ENCODE data around the gene CTRL. TPM values are rescaled to one million over a fixed set of nuclear protein-coding genes. Genes with fewer than 3 reads are reported as not detected.

The CTRL gene
- total and polyA plus RNA-seq, 4 donors, result 1.0 to 2.5 (median 2.0) TPM; not detected in 1

DNA sequence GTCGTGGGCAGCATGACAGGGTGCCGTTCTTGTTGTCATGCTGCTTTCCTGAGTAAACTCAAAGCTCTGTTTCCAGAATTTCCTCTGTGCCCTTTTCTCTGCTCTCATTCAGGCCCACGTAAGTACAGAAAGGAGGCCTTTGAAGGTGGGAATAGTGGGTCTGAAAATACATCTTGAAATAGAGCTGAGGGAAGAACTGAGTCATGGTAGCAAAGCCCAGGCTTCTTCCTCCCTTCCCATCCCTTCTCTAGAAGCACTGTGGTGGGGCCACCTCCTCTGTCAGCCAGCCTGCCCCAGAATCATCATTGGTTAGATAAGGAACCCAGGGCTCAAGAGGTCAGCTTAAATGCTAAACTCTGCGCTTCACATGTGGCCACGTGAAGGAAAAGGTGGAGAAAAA is 9.4 kb downstream of the CTRL start:
- Histone ChIP-seq H3K9ac (ENCODE audit: insufficient read depth in 1 of 2, low read length in 2 of 2) (no peak overlapping the region), H3K27ac (ENCODE audit: low read depth in 1 of 2, low read length in 1 of 2) (peak overlapping the region in 1 of 2 donors; percentile 52), H3K9me3 (ENCODE audit: control insufficient read depth in 4 of 4, insufficient read depth in 3 of 4, low read length in 3 of 4) (no peaks in the 10 kb centered on the region), H3K27me3 (ENCODE audit: control insufficient read depth in 3 of 3, insufficient read depth in 3 of 3, low read length in 2 of 3) (no peaks in the 10 kb centered on the region), H3K4me1 (ENCODE audit: control insufficient read depth in 5 of 5, insufficient read depth in 5 of 5, low read length in 5 of 5) (peaks cover 0 to 15% (median 1%) of the 10 kb centered on the region in 5 donors), H3K4me3 (no peak overlapping the region), H3K36me3 (ENCODE audit: control insufficient read depth in 4 of 4, insufficient read depth in 4 of 4, low read length in 4 of 4) (peaks cover 0 to 19% (median 12%) of the 10 kb centered on the region in 4 donors)
- TF ChIP-seq, protein P1, sequence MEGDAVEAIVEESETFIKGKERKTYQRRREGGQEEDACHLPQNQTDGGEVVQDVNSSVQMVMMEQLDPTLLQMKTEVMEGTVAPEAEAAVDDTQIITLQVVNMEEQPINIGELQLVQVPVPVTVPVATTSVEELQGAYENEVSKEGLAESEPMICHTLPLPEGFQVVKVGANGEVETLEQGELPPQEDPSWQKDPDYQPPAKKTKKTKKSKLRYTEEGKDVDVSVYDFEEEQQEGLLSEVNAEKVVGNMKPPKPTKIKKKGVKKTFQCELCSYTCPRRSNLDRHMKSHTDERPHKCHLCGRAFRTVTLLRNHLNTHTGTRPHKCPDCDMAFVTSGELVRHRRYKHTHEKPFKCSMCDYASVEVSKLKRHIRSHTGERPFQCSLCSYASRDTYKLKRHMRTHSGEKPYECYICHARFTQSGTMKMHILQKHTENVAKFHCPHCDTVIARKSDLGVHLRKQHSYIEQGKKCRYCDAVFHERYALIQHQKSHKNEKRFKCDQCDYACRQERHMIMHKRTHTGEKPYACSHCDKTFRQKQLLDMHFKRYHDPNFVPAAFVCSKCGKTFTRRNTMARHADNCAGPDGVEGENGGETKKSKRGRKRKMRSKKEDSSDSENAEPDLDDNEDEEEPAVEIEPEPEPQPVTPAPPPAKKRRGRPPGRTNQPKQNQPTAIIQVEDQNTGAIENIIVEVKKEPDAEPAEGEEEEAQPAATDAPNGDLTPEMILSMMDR (IDR thresholded peaks at IDR 0.05; ENCODE audit: control extremely low read depth, extremely low read depth), result no peak
- DNase-seq (no peak), ATAC-seq (ENCODE audit: insufficient read depth, low FRiP score) (no peak)
- 69 to 71% methylated on average over 5 of the region's 5 CpGs for WGBS, 2 donors

DNA sequence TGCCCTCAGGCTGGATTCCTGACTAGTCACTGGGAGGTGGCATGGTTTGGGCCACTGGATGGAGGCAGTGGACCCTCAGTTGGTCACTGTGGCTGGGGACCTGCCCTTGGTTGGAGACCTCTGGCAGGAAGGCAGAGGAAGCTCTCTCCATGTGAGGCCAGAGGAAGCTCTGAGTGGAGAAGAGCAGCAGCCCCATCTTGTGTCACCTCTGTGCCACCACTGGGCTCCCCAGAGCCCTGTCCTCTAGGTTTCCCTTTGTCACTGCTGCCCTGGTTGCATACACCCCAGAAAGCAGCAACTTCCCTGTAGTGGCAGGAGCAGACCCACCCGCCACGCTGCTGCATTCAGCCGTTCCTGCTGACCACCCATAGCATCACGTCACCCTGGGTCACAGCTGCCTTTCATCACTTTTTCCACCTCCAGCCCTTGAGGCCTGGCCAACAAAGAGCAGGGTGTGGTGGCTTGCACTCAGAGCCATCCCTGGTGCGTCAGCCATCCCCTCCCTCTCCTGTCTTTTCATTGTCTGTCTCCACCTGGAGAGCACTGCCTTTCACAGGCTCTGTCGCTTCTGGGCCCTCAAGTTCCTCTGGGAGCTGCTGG is 11.9 kb downstream of the CTRL start:
- 81 to 86% methylated on average over 6 of the region's 6 CpGs for WGBS, 2 donors
- H3K4me3 ChIP-seq, result no peak overlapping the region
- H3K9ac ChIP-seq (ENCODE audit: insufficient read depth in 1 of 2, low read length in 2 of 2), result no peak overlapping the region
- DNase-seq (no peak), ATAC-seq (ENCODE audit: insufficient read depth, low FRiP score) (no peak)
- H3K27me3 ChIP-seq (ENCODE audit: control insufficient read depth in 3 of 3, insufficient read depth in 3 of 3, low read length in 2 of 3), result no peaks in the 10 kb centered on the region
- peaks cover 0 to 29% (median 19%) of the 10 kb centered on the region in 4 donors for H3K36me3 ChIP-seq (ENCODE audit: control insufficient read depth in 4 of 4, insufficient read depth in 4 of 4, low read length in 4 of 4)
- H3K4me1 ChIP-seq (ENCODE audit: control insufficient read depth in 5 of 5, insufficient read depth in 5 of 5, low read length in 5 of 5), result peaks cover 0 to 16% (median 3%) of the 10 kb centered on the region in 5 donors
- H3K9me3 ChIP-seq (ENCODE audit: control insufficient read depth in 4 of 4, insufficient read depth in 3 of 4, low read length in 3 of 4), result no peaks in the 10 kb centered on the region
- H3K27ac ChIP-seq (ENCODE audit: low read depth in 1 of 2, low read length in 1 of 2), result peak overlapping the region in 1 of 2 donors; percentile 21
- TF ChIP-seq, protein P1 (IDR thresholded peaks at IDR 0.05; ENCODE audit: control extremely low read depth, extremely low read depth), result no peak

DNA sequence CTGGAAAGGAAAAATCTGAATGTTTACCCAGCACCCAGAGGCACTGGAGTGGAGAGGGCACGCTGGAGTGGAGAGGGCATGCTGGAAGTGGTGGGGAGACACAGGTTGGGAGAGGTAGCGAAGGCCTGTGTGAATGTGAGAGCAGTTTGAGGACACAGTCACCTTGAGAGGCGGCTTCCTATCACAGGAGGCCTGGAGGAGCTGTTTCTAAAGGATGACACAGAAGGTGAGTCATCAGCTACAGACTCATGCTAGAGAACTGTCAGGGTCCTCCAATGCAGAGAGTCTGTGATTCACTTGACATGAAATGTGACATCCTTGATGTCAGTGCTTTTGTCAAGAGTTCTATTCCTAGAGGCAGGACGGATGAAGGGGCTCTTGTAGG is 13.8 kb downstream of the CTRL start:
- 65 to 86% methylated on average over 4 of the region's 4 CpGs for WGBS, 2 donors
- TF ChIP-seq, protein P1 (IDR thresholded peaks at IDR 0.05; ENCODE audit: control extremely low read depth, extremely low read depth), result no peak
- peak; percentile 35 for ATAC-seq (ENCODE audit: insufficient read depth, low FRiP score)
- Histone ChIP-seq H3K9me3 (ENCODE audit: control insufficient read depth in 4 of 4, insufficient read depth in 3 of 4, low read length in 3 of 4) (no peaks in the 10 kb centered on the region), H3K36me3 (ENCODE audit: control insufficient read depth in 4 of 4, insufficient read depth in 4 of 4, low read length in 4 of 4) (peaks cover 0 to 28% (median 21%) of the 10 kb centered on the region in 4 donors), H3K4me1 (ENCODE audit: control insufficient read depth in 5 of 5, insufficient read depth in 5 of 5, low read length in 5 of 5) (peaks cover 0 to 15% (median 3%) of the 10 kb centered on the region in 5 donors), H3K27me3 (ENCODE audit: control insufficient read depth in 3 of 3, insufficient read depth in 3 of 3, low read length in 2 of 3) (no peaks in the 10 kb centered on the region), H3K4me3 (no peak overlapping the region), H3K9ac (ENCODE audit: insufficient read depth in 1 of 2, low read length in 2 of 2) (no peak overlapping the region), H3K27ac (ENCODE audit: low read depth in 1 of 2, low read length in 1 of 2) (peak overlapping the region; percentile 40 to 92)
- no peak for DNase-seq
